NCI-H187 (cell line): ENCODE data around the gene LRCH2.

ENCODE experiments used
- DNase-seq, 2 experiments: peaks; one replicate each; lab custom pipeline; 2025; lab: John Stamatoyannopoulos, UW

Gene LRCH2

DNA sequence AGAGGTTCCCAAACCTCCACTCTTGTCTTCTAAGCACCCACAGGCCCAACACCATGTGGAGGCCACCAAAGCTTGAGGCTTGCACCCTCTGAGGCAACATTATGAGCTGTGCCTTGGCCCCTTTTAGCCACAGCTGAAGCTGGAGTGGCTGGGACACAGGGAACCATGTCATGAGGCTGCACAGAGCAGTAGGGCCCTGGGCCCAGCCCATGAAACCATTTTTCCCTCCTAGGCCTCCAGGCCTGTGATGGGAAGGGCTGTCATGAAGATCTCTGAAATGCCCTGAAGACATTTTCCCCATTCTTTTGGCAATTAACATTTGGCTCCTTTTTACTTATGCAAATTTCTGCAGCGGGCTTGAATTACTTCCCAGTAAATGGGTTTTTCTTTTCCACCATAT lies 29.9 kb downstream of the LRCH2 start:
- no peak for DNase-seq

DNA sequence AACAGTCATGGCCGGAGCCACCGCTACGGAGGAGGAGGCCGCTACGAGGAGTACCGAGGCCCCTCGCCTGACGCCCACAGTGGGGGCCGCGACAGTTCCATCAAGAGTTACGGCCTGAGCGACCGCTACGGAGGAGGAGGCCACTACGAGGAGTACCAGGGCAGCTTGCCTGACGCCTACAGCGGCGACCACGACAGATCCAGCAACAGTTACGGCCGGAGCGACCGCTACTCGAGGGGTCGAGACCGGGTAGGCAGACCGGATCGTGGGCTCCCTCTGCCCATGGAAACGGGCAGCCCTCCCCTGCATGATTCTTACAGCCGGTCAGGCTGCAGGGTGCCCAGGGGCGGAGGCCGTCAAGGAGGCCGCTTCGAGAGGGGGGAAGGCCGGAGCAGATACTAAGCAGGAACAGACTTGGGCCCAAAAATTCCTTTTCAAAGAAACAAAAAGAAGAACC lies 41.6 kb downstream of the LRCH2 start:
- no peak for DNase-seq

DNA sequence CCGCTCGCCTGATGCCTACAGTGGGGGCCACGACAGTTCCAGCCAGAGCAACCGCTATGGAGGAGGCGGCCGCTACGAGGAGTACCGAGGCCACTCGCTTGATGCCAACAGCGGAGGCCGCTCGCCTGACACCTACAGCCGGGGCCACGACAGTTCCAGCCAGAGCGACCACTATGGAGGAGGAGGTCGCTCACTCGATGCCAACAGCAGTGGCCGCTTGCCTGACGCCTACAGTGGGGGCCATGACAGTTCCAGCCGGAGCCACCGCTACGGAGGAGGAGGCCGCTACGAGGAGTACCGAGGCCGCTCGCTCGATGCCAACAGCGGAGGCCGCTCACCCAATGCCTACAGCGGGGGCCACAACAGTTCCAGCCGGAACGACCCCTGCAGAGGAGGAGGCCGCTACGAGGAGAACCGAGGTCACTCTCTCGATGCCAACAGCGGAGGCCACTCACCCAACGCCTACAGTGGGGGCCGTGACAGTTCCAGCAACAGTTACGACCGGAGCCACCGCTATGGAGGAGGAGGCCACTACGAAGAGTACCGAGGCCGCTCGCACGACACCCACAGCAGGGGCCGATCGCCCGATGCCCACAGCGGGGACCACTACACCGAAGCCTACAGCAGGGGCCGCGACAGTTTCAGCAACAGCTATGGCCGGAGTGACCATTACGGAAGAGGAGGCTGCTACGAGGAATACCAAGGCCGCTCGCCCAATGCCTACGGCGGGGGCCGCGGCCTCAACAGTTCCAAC lies 42.2 kb downstream of the LRCH2 start:
- DNase-seq = no peak

- DNase-seq = no peak
Measured at GRCh38 chrX:115190636-115191489, 43.0 kb downstream of the LRCH2 start.

- no peak for DNase-seq
Measured at GRCh38 chrX:115189646-115190635, 44.0 kb downstream of the LRCH2 start.

DNA sequence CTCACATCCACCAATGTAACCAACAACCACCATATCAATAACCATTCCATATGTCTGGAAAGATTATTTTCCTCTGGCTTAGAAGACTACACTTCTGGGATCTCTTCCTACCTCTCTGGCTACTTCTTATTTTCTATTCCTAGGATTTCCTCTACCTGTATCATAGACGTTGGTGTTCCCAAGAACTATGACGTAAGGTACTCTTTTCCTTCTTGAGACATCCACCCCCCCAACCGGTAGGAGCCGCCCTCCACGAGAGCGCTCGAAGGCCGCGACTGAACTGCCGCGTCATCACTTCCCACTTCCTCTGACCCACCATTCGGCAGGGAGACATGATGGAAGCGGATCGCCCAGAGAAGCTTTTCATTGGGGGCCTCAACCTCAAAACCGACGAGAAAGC lies 44.8 kb downstream of the LRCH2 start, which contains the start of gene RBMXL3:
RBMXL3 (plus strand) TSS at position 301 of the 400 bp plus-strand sequence; CDS start at position 333, 32 bp downstream.
- no peak for DNase-seq

GRCh38 chrX:115183980-115184379 lies 49.9 kb downstream of the LRCH2 start:
- no peak for DNase-seq

DNA sequence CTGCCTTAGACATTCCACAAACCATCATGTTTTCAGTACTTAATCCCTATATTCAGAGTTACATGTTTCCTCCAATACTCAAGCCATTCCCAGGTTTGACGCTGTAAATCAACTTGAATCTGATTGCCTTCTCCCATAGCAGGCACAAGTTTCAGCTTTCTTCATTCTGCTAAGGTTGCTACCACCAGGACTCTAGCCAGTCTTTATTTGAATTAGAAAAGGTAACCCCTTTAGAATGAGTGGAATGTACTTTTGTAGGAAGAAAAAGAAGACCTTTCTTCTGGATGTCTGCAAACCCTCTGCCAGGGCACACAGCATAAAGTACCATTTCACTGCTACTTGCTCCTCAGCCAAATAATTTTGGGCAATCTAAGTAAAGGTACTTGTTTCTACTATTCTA lies 55.4 kb downstream of the LRCH2 start:
- no peak for DNase-seq

DNA sequence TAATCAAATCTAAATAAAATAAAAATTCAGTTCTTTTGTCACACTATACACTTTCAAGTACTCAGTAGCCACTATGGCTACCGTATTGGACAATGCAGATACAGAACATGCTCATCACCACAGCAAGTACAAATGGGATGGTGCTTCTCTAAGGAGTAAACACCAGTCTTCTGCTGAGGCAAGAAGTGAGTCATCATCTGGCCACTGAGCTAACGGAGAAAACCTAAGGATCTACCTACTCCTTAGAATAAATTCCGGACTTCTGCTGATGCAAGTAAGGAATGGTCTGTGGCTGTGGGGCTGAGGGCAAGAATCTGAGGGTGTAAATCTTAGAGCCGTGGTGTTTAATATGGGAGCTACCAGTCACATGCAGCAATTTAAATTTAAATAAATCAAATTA lies 56.0 kb downstream of the LRCH2 start:
- DNase-seq = no peak

DNA sequence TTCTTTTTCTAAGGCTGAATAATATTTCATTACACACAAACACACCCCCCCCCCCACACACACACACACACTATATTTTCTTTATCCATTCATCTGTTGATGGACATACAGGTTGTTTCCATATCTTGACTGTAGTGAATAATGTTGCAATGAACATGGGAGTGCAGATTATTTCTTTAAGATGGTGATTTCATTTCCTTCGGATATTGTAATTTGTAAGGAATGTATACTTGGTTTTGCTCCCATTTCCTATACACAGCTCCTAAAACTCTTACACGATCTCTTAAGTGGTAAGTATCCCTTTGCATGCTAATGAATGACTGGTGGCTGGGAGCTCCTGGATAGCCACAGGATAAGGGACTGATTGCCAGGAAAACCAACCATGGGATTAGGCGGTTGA lies 59.3 kb downstream of the LRCH2 start:
- DNase-seq = no peak

DNA sequence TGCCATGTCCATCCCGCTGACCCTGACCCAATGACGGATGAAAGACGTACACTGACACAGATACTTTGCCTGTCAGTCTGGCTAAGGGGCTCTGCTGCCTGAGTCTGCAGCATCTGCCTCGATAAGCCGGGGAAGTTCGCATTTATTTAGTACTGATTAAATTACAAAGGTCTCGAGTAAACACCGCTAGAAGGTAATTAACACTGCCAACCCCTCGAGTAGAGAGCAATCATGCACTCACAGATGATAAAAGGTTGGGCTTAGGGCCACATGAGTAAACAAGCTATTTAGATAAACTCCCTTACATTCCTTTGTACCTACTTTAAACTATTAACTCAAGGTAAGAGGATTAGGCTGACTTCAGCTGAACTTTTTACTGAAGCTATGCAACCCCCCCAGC lies 60.7 kb downstream of the LRCH2 start:
- DNase-seq = no peak

DNA sequence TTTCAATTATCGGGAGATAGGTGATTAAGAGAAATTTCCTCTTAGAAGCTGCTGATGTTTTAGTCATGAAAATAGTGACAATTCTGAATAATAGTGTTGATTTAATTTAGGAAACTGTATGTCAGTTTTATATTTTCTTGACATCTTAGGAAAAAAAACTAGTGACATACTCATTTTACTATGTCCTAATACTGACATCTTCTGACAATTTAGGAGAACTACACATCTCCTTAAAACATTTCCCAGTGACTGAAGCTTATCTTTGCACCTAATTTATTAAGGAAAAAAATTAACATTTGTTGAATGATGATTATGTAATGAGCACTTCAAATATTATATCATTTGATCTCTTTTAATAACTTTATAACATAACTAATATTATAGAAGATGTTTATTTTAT lies 86.7 kb downstream of the LRCH2 start:
- DNase-seq = no peak

GRCh38 chrX:115142057-115142456 lies 91.8 kb downstream of the LRCH2 start:
- no peak for DNase-seq

DNA sequence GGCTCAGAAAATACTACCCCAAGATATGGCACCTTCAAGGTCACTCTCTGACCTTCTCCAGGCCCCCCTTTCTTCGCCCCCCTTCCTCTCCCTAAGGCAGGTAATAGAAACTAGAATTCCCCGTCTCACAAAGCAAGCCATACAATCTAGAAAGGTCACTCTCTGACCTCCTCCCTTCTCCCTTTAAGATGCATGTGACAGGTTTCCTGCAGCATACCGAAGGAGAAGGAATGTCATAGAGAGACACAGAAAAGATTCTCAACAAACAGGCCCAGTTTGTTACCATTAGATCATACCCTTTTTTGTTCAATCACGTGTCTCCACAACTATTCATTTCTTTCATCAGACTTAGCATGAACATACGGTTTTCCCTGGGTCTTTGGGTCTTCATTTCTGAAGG lies 95.9 kb downstream of the LRCH2 start:
- DNase-seq = no peak

- no peak for DNase-seq
Measured at GRCh38 chrX:115134382-115134781, 99.5 kb downstream of the LRCH2 start.

- DNase-seq = no peak
Measured at GRCh38 chrX:115112411-115112810, 121.5 kb downstream of the LRCH2 start.

DNA sequence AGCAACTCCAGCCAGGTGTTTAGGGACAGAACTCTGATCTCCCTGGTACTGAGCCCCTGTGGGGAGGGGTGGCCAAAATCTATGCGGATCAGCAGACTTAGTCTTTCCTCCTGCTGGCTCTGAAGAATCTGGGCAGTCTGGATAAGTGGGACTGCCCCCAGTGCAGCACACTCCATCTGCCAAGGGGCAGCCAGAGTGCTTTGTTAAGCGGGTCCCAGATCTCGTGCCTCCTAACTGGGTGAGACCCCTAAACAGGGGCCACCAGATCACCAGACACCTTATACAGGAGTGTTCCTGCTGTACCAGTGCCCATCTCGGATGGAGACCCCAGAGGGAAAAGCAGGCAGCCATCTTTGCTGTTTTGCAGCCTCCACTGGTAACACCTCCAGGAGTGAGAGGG lies 135.0 kb downstream of the LRCH2 start:
- DNase-seq = no peak

- DNase-seq = no peak
Measured at GRCh38 chrX:115093191-115093590, 140.7 kb downstream of the LRCH2 start.

GRCh38 chrX:115089419-115089818 lies 144.5 kb downstream of the LRCH2 start:
- DNase-seq = no peak

- DNase-seq = no peak
Measured at GRCh38 chrX:115068896-115069295, 165.0 kb downstream of the LRCH2 start.

- no peak for DNase-seq
Measured at GRCh38 chrX:115067812-115068211, 166.1 kb downstream of the LRCH2 start.

- DNase-seq = no peak
Measured at GRCh38 chrX:115065304-115065703, 168.6 kb downstream of the LRCH2 start.
